Natural killer cell treated with Interleukin-12 subunit alpha and Interleukin-12 subunit beta and Interleukin-15 and Interleukin-18, amount 100 ng/mL, for 72 hours (primary cell): ENCODE results near the gene MBP. TPM values are rescaled to one million over a fixed set of nuclear protein-coding genes. Genes with fewer than 3 reads are reported as not detected.
"Not testable (repeated sequence)": the region's sequence is repeated elsewhere in the genome, so short reads cannot be mapped to it uniquely, and the experiment has no call there.

Experiments
- ATAC-seq, 2 donors: fragments of 150-1000 bp; cut with Tn5 transposase in 1 of 2; sonication (Bioruptor Pico), chemical (Tn5 transposase) in 1 of 2; 2 replicates each; pipeline ENCODE4 v1.10.0; 2021
- DNase-seq: peaks from one replicate; pipeline ENCODE4 v3.0.0; 2022; ENCODE audit warnings: low spot score
- H3K27ac Mint-ChIP-seq, 2 donors: 1 replicate in 1 of 2; 2 replicates in 1 of 2; pipeline ENCODE4 v1.8.0; 2022; ENCODE audit warnings: mixed read lengths in 2 of 2, mild to moderate bottlenecking in 1 of 2, moderate library complexity in 1 of 2
- H3K27me3 Mint-ChIP-seq, 2 donors: 1 replicate in 1 of 2; 2 replicates in 1 of 2; pipeline ENCODE4 v1.8.0; 2022; ENCODE audit warnings: mixed read lengths in 2 of 2
- H3K36me3 Mint-ChIP-seq: one replicate; pipeline ENCODE4 v1.8.0; 2022; ENCODE audit warnings: mixed read lengths
- H3K4me1 Mint-ChIP-seq, 2 donors: 1 replicate in 1 of 2; 2 replicates in 1 of 2; pipeline ENCODE4 v1.8.0; 2022; ENCODE audit warnings: low read depth in 2 of 2, mixed read lengths in 2 of 2, mild to moderate bottlenecking in 1 of 2
- H3K4me3 Mint-ChIP-seq: one replicate; pipeline ENCODE4 v1.8.0; 2022; ENCODE audit warnings: mixed read lengths
- H3K9me3 Mint-ChIP-seq: 2 replicates; pipeline ENCODE4 v1.8.0; 2022; ENCODE audit warnings: mixed read lengths
- total RNA-seq, 2 donors: library from RNA; stranded (reverse); gene quantifications; one replicate each; pipeline ENCODE4 v1.2.3, GENCODE V29; 2022

Gene MBP
- total RNA-seq, 2 donors from 2014 or later, result 62.5 to 77.6 TPM

DNA sequence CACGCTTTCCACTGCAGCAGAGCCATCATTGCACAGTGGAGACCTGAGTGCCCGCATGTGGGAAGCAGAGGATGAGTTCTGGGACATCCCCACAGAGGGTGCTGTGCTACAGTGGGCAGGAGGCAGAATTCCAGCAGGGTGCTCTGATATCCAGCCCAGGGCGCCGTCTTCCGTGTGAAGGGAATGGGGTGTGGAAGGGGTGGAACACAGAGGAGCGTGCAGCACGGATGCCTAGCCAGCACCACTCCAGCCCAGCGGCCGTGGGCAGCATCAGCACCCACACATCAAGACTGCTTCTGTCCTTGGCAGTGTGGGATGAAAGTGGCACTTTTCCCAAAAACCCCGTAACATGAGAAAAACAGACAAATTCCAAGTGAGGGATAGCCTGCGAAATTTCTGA, 175.9 kb downstream of the MBP start:
- ATAC-seq, result no peak

DNA sequence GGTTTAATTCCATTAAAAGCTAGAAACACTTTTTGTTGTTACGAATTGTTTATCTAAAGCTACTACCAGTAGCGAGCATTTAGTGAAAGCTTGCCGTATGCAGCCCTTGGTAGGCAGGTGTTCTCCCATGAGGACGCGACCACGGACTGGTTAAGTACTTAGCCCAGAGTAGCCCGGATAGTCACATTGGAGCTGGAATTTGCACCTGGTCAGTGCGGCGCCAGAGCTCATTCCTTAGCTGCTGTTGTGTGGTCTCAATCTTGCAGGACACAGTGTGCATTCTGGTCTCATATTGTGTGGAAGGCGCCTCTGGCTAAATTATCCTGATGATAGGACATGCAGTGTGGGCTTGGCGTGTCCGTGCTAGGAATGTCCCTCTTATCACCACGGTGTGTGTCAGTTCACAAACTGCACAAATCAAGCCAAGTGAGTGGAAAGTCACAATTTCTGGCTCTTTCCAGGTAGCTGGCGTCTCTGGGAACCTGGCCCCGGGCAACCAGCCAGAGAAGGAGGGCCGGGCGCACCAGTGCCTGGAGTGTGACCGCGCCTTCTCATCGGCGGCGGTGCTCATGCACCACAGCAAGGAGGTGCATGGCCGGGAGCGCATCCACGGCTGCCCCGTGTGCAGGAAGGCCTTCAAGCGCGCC, 176.9 kb downstream of the MBP start:
- H3K9me3 Mint-ChIP-seq, result no peaks in the 10 kb centered on the region
- DNase-seq (peak; percentile 46), ATAC-seq (no peak)
- H3K4me3 Mint-ChIP-seq, result no peak overlapping the region
- H3K27me3 Mint-ChIP-seq, result no peaks in the 10 kb centered on the region
- H3K4me1 Mint-ChIP-seq, result peaks cover 10 to 11% of the 10 kb centered on the region in 2 donors
- H3K36me3 Mint-ChIP-seq, result peaks cover 9% of the 10 kb centered on the region
- H3K27ac Mint-ChIP-seq, result no peak overlapping the region

More for the DNA sequence above, 175.9 kb downstream of the MBP start:
- no peaks in the 10 kb centered on the region for H3K27me3 Mint-ChIP-seq
- no peaks in the 10 kb centered on the region for H3K9me3 Mint-ChIP-seq
- peaks cover 8% of the 10 kb centered on the region for H3K36me3 Mint-ChIP-seq
- peak overlapping the region in 1 of 2 donors; percentile 32 for H3K27ac Mint-ChIP-seq
- peak; percentile 35 for DNase-seq
- H3K4me3 Mint-ChIP-seq, result no peak overlapping the region
- peaks cover 3 to 7% of the 10 kb centered on the region in 2 donors for H3K4me1 Mint-ChIP-seq

DNA sequence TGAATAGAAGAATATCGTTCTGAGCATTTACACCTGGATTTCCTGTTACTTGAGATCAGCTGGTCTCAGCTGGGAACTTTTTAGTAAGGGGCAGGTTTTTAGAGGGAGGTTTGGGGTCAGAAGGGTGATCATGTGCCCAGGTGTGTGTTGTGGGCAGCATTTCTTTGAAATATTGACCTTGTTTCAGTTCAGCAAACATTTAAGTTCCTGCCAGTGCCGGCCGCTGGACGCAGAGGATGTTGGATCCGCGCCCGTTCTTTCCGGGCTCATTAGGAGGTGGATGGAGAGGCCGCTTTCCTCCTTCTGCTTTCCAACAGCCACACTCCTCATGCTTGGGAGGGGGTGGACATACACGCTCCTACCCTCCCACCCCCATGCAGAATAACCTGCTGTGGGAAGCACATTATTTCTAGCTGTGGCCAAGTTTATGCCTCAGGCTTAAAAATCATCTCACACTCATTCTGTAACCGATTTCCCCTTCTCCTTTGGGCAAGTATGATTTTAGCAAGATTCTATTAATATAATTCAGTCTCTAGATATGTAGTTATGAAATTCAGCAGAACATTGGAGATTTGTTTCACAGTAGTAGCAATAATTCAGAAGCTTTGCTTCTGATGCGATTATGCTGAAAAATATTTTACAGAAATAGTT, 178.9 kb downstream of the MBP start:
- no peak for ATAC-seq
- H3K27ac Mint-ChIP-seq, result no peak overlapping the region
- H3K27me3 Mint-ChIP-seq, result no peaks in the 10 kb centered on the region
- no peaks in the 10 kb centered on the region for H3K9me3 Mint-ChIP-seq
- DNase-seq, result peak; percentile 56
- H3K4me3 Mint-ChIP-seq, result no peak overlapping the region
- H3K4me1 Mint-ChIP-seq, result peaks cover 10 to 20% of the 10 kb centered on the region in 2 donors
- peaks cover 10% of the 10 kb centered on the region for H3K36me3 Mint-ChIP-seq

DNA sequence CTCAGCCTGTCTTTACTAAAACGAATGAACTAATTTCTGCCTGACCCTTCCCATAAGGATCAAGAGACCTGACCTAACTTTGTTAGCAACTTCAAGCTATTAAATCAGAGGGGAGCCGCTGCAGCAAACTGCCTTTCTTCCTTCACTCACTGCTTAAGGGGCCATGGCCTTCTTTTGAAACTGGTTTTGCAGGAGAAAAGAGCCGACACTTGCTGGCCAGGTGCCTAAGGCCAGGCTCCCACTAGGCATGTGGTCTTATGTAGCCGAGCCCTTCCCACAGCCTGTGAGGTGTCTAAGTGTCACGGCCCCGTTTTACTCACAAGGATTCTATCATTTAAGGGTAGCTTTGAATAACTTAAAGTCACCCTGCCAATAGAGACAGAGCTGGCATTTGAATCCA, 179.4 kb downstream of the MBP start:
- Mint-ChIP-seq H3K27me3 (no peaks in the 10 kb centered on the region), H3K27ac (no peak overlapping the region), H3K9me3 (no peaks in the 10 kb centered on the region), H3K4me1 (peaks cover 15 to 26% of the 10 kb centered on the region in 2 donors), H3K36me3 (peaks cover 10% of the 10 kb centered on the region), H3K4me3 (no peak overlapping the region)
- DNase-seq (no peak), ATAC-seq (no peak)

- Mint-ChIP-seq H3K36me3 (peaks cover 10% of the 10 kb centered on the region), H3K4me1 (peaks cover 19 to 30% of the 10 kb centered on the region in 2 donors), H3K27ac (no peak overlapping the region), H3K27me3 (no peaks in the 10 kb centered on the region), H3K4me3 (no peak overlapping the region), H3K9me3 (no peaks in the 10 kb centered on the region)
- ATAC-seq (no peak), DNase-seq (no peak)
These were observed 179.8 kb downstream of the MBP start for GRCh38 chr18:76952747-76953146.

GRCh38 chr18:76951456-76952247, 180.9 kb downstream of the MBP start:
- Mint-ChIP-seq H3K4me1 (peaks cover 16 to 31% of the 10 kb centered on the region in 2 donors), H3K9me3 (no peaks in the 10 kb centered on the region), H3K4me3 (peak overlapping the region; percentile 44), H3K36me3 (peaks cover 12% of the 10 kb centered on the region), H3K27ac (peak overlapping the region in 1 of 2 donors; percentile 14), H3K27me3 (no peaks in the 10 kb centered on the region)
- no peak for DNase-seq
- peak in 1 of 2 donors; percentile 75 for ATAC-seq

GRCh38 chr18:76948345-76948744, 184.2 kb downstream of the MBP start:
- peaks cover 17% of the 10 kb centered on the region for H3K36me3 Mint-ChIP-seq
- no peak overlapping the region for H3K4me3 Mint-ChIP-seq
- peaks cover 21 to 37% of the 10 kb centered on the region in 2 donors for H3K4me1 Mint-ChIP-seq
- H3K27ac Mint-ChIP-seq, result no peak overlapping the region
- no peaks in the 10 kb centered on the region for H3K9me3 Mint-ChIP-seq
- H3K27me3 Mint-ChIP-seq, result no peaks in the 10 kb centered on the region
- no peak for DNase-seq
- ATAC-seq, result peak in 1 of 2 donors; percentile 34

DNA sequence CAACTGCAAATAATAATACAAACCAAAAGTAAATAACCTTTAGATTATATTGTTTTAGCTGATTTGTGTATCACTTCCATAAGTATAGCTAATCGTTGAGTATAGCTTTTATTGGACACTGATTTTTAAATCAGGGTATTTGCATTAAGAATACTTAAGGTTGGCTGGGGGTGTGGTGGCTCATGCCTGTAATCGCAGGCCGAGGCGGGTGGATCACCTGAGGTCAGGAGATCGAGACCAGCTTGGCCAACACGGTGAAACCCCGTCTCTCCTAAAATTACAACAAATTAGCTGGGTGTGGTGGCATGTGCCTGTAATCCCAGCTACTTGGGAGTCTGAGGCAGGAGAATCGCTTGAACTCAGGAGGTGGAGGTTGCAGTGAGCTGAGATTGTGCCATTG, 188.2 kb downstream of the MBP start:
- H3K36me3 Mint-ChIP-seq, H3K27ac Mint-ChIP-seq, ATAC-seq, DNase-seq, H3K4me3 Mint-ChIP-seq, H3K9me3 Mint-ChIP-seq, H3K27me3 Mint-ChIP-seq: not testable (repeated sequence)
- H3K4me1 Mint-ChIP-seq, result peaks cover 18% of the 10 kb centered on the region in 2 donors

DNA sequence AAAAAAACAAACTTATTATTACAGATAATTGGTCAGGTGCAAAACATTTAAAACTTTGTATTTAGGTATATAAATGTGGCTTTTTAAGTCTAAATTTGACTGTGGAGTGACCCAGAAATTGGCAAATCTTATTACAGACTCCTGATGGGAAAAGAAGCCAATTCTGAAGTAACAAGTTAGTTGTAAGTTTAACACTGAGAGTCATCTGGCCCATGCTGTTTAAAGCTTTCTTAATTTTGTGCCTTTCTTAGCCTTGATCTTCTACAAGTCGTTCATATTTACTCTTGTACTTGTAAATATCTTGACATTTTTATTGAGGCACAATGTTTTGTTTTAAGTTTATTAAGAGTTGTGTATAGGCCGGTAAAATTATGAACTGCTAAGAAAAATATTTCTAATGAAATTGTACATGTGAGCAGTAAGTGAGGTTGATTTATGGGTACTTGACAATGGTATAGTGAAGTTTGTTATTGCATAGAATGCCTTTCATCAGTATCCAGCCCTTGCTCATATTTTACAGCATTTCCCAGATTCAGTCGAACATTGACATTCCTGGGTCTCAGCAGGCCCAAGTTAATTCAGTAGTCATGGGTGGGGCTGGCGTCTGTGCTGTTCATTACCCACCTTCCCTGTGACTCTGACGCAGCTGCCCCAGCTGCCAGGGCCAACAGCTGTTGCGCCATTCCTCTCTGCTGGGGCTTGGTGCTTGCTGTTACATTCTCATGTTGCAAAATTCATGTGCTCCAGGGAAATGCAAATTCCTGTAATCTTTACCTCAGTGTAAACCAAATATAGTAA, 188.8 kb downstream of the MBP start:
- Mint-ChIP-seq H3K36me3 (peaks cover 8% of the 10 kb centered on the region), H3K4me1 (peaks cover 17 to 18% of the 10 kb centered on the region in 2 donors), H3K9me3 (no peaks in the 10 kb centered on the region), H3K27me3 (no peaks in the 10 kb centered on the region), H3K27ac (no peak overlapping the region), H3K4me3 (no peak overlapping the region)
- no peak for ATAC-seq
- no peak for DNase-seq

DNA sequence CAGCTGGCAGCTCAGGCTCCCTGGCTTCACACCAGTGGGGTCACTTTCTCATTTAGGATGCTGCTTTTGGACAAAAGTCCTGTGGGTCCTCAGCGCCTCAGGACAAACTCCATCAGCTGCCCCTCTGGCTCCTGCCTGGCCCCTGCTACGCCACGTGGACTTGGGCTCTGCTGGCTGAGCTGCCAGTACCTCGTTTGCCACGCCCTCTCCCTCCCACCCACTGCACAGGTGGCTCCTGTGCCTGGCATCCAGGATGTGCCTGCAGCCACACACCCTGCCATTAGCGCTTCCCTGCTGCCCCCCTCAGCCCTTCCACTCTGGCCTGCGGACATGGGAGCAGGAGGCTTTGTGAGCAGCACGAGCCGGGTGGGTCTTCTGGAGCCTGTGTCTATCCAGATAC, 191.3 kb downstream of the MBP start:
- H3K4me3 Mint-ChIP-seq, result no peak overlapping the region
- ATAC-seq (peak in 1 of 2 donors; percentile 31), DNase-seq (no peak)
- H3K9me3 Mint-ChIP-seq, result no peaks in the 10 kb centered on the region
- H3K4me1 Mint-ChIP-seq, result peaks cover 1 to 2% of the 10 kb centered on the region in 2 donors
- no peaks in the 10 kb centered on the region for H3K27me3 Mint-ChIP-seq
- H3K36me3 Mint-ChIP-seq, result peaks cover 12% of the 10 kb centered on the region
- H3K27ac Mint-ChIP-seq, result no peak overlapping the region

DNA sequence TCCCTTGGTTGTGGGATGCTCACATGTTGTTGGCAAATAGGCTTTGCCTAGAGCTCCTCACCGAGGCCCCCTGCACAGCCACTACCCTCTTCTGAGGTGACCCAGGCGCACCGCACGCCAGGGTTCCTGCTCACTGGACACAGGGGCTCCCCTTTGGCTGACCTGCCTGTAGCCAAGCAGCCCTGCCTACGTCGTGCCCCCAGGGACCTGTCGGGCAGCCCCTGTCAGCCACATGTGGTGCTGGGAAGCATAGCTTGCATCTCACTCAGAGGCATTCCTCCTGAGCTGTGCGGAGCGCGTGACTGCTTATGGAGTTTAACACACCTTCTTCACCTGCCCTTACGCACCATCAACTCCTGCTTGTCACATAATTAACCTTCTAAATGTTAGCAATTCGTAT, 194.0 kb downstream of the MBP start:
- Mint-ChIP-seq H3K27me3 (no peaks in the 10 kb centered on the region), H3K4me1 (no peaks in the 10 kb centered on the region), H3K4me3 (no peak overlapping the region), H3K36me3 (peaks cover 10% of the 10 kb centered on the region), H3K27ac (no peak overlapping the region), H3K9me3 (no peaks in the 10 kb centered on the region)
- ATAC-seq (peak in 1 of 2 donors; percentile 43), DNase-seq (no peak)

DNA sequence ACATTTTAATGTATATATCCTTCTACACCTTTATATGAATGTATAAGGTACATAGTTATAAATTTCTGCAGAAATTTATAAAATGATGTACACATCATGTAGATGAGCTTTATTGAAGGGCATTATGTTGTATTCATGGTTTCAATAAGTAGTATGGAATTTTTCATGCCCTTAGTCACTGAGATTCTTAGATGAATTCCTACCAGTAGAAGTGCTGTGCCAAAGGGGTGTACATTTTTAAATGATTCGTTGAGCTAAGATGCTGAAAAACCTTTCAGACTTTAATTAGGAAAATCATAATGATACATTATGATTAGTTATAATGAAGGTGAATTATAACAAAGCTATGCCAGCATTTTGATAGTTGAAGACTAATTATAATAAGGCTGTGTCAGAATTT, 195.0 kb downstream of the MBP start:
- no peak overlapping the region for H3K27ac Mint-ChIP-seq
- H3K4me3 Mint-ChIP-seq, result no peak overlapping the region
- no peak for ATAC-seq
- DNase-seq, result no peak
- no peaks in the 10 kb centered on the region for H3K9me3 Mint-ChIP-seq
- peaks cover 0 to 4% of the 10 kb centered on the region in 2 donors for H3K4me1 Mint-ChIP-seq
- peaks cover 10% of the 10 kb centered on the region for H3K36me3 Mint-ChIP-seq
- no peaks in the 10 kb centered on the region for H3K27me3 Mint-ChIP-seq

DNA sequence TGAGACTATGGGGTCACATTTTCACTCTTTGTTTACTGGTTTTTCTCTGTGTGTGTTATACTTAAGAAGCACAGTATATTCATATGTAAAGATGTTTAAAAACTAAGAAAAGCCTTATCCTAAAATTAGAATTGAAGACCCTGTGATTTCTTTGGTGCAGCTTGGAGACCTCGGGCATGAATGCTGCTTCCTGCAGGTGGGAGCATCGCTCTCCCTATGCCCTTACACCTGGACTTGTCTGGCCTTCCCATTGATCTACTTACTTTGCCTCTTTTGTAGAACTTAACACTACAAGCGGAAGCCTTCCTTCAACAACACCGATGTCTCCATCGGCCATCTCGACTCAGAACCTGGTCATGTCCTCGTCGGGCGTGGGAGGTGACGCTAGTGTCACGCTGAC, 195.7 kb downstream of the MBP start:
- DNase-seq, result no peak
- ATAC-seq, result no peak
- no peaks in the 10 kb centered on the region for H3K9me3 Mint-ChIP-seq
- no peak overlapping the region for H3K27ac Mint-ChIP-seq
- H3K4me1 Mint-ChIP-seq, result peaks cover 5 to 11% of the 10 kb centered on the region in 2 donors
- no peak overlapping the region for H3K4me3 Mint-ChIP-seq
- no peaks in the 10 kb centered on the region for H3K27me3 Mint-ChIP-seq
- H3K36me3 Mint-ChIP-seq, result peaks cover 10% of the 10 kb centered on the region
